ENCODE results near the gene ARHGEF2.

Gene ARHGEF2

DNA sequence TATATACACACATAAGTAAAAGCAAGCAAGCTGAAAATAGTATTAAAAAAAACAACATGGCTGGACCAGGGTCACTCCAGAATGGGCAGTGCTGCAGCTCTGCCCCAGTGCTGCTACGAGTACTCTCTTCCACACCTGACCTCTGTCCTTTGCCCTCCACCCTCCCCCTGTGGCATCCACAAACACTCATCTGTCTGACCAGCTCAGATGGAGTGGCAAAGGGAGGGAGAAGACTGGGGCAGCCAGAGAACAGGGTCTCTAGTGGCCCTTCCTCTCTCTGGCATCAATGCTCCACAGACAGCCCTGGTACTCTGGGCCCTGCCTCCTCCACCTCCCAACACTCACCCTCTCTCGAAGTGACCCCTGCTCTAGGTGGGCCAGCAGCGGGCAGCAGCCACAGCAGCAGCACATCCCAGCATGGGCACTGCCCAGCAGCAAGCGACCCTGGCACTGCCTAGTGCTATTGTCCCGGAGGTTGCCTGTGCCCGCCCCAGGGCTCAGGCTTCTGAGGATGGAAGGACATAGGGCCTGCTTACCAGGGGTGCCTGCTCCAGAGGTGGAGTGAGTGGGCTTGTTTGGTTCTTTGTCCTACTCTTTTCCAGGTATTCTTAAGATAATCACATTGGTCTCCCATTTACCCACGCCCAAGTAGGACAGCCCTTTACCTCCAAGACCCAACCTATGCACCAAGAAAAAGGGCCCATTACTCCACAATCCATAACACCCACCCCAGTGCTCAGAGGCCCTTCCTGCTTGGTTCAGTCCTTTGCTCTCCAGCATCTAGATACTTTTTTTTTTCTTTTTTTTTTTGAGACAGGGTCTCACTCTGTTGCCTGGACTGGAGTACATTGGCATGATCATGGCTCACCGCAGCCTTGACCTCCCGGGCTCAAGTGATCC is 6.2 kb downstream of the ARHGEF2 start:
- no peak for DNase-seq (ENCODE audit: low spot score)

DNA sequence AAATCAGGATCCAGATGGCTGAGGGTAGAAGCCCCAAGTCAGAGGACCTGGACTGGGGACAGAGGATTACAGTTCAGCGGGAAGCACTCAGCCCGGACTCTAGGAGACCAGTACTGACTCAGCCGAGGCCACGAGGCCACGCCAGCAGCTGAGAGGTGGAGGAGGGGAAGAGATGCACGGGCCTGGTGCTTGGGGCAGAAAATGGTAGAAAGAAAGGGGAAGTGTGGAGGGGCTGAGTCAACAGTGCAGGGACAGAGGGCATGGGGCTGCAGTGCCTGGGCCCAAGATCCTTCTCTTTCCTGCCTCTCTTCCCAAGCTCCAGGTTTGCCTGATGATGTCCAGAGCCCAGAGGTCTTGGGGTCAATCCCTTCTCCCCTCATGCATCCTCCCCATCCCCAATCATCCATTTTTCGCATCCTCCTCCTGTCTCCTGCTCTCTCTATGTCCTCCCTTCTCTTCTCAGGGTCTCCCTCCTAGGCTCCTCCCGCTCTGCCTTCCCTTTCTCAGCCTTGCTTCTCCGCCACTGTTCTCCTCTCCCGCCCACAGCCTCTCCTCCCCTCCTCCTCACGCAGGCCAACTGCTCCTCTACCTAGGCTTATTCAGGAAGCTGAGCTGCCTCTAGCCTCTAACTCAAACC is 7.7 kb downstream of the ARHGEF2 start:
- no peak for DNase-seq (ENCODE audit: low spot score)

DNA sequence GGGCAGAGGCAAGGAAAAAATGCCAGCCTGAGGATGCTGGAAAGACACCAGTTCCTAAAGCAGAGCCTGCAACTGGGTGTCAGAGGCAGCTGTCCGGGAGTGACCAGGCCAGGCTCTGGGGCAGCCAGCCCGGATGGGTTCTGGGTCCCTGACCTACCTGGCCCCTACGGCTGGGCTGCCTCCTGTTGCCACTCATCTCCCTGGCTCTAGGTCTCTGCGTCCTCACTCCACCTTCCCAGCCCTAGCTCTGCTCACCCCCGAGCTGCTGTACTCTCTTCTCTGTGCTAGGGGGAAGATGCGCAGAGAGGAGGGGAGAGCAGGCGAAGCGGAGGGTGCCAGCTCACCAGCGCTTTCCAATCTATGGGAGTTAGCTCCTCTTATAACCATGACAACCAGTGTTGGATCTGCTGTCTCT is 9.0 kb downstream of the ARHGEF2 start:
- no peak for DNase-seq (ENCODE audit: low spot score)

DNA sequence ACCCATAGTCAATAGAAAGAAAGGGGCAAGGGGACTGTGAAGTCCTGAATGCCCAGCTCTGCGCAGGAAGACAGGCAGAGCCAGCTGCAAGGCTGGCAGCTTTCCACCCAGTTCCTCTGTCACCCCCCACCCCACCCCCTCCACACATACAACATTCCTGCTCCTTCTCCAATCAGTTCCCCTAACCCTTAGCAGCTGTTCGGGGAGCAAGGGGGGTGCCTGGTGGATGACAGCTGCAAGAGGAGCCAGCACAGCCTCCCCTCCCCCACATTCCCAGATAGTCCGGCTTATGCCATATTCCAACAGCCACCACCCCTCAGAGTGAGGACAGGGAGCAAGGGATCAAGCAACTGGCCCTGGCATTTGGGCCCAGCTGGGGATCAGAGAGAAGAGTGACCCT is 9.7 kb downstream of the ARHGEF2 start:
- DNase-seq (ENCODE audit: low spot score), result no peak

DNA sequence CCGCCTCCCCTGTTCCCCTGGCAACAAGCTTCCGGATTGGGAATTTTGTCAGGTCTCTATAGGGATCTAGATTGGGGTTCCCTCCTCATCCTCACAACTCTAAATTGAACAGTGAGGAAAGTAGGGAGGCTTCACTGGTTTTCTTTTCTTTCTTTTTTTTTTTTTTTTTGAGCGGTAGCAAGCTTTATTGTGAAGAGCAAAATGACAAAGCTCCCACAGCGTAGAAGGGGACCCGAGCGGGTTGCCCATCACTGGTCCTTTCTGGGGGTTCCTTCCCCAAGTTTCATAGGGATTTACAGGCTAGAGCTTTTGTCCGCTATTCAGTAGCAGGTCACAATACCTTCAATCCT is 10.3 kb downstream of the ARHGEF2 start:
- DNase-seq (ENCODE audit: low spot score), result no peak

DNA sequence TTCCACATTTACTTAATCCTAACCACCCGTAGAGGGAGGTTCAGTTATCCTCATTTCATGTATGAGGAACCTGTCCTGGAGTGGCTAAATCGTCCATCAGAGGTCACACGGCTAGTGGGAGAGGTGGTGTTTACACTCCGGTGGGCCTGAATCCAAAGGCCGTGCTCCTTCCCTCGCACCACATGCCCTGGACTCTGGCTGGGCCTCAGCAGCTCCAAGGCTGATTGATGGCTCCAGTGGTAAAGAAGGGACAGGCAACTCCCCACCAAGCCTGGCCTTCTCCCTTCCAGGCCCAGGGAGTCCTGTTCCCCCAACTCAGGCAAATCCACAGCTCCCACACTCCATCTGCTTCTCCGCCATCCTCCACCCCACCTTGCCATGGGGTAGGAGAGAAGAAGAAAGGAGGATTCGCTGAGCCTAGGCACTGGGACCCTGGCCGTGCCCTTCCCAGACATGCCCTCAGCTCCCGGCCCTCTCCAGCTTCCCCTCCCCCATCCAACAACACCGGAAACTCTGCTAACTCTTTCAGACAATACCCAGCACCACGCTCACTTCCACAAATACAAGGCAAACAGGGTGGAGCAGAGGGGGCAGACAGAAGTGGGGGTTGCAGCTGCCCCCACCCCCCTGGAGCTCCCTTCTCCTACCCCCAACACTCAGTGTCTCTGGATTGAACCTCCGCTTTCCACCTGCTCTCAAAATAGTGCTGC is 10.9 kb downstream of the ARHGEF2 start:
- DNase-seq (ENCODE audit: low spot score), result no peak

DNA sequence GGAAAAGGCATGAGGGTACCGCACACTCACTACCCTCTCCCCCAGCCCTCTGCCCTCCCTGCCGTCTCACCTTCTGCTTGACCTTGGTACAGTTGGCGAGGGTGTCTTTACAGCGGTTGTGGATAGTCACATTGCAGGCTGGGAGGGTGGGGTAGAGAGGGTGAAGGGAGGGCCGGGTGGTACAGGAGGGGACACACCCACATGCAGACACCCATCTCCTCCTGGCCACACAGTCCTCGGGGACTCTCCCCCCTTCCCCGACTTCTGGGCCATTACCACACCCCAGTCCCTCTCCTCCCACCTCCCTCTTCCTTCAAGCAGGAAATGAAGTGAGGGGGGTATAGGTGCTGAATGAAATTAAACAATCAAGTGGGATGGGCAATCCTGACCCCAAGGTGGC is 11.6 kb downstream of the ARHGEF2 start:
- no peak for DNase-seq (ENCODE audit: low spot score)

DNA sequence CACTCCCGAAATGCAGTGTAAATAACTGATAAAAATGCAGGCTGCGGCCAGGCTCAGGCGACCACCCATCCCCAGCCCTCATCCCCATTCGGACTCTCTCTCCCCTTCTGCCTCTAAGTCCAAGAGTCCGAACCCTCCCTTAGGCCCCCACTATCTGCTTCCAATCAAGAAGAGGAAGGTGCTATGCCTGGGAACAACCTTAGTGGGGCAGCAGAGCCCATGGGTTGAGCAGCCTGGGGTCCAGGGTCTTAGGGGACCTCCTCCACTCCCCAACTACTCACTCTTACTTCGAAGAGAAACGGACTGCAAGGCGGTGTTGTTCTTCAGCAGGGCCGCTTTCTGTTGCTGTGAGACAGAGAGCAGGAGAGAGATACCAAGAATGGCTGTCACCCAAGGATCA is 12.2 kb downstream of the ARHGEF2 start:
- DNase-seq (ENCODE audit: low spot score), result no peak

DNA sequence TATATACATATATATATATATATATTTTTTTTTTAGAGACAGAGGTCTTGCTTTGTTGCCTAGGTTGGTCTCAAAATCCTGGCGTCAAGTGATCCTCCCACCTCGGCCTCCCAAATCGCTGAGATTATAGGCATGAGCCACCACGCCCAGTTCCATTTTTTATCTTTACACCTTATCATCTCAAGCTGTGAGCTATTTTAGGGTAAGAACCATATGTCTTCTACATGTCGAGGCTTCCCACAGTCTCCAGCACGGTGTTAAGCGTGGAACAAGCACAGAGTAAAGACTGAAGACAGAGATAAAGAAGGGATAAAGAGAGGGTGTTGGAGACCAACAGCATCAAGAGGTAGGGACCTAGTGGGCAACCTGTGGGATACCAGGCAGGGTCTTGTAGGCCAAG is 14.2 kb downstream of the ARHGEF2 start:
- no peak for DNase-seq (ENCODE audit: low spot score)

DNA sequence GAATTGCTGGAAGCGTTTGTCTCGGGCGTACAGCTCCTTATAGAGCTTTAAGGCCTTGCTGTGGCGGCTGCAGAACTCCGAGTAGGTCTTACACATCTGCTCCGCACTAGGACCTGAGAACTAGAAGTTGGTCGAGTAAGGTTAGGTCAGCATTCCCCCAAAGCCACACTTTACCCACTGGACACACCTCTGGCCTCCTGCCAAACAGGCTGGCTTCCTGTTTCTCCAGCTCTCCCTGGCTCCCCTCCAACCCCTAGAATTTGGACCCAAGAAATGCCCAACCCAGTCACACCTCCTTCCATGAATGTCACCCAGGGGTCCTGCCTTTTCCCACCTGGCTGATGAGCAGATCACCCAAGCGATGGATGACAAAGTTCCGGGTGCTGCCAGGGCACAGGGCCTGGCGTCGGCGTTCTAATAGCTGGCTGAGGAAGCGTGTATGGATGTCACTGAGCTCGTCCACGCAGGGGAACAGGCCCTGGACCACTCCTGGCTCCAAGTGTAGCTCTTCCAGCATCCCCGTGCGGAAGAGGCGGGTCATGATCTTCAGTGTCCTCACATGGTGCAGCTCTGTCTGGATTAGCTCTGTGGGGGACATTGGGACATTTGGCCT is 15.6 kb downstream of the ARHGEF2 start:
- no peak for DNase-seq (ENCODE audit: low spot score)

DNA sequence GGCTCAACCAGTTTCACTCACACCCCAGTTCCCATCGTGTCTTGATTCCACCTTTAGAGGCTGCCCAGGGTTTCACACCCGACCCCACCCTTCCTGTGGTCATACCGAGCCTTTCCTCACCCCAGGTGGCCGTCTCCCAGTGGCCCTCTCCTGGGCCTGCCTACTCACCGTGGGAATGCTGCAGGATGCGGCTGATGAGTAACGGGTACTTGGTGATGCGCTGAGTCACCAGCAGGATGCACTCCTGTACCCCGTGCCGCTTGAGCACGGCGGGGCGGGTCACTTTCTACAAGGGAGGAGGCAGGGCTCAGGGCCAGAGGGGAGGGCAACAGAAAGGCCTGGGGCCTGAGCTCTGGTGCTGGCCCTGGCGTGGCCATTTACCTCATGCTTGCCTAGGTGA is 16.4 kb downstream of the ARHGEF2 start:
- no peak for DNase-seq (ENCODE audit: low spot score)

DNA sequence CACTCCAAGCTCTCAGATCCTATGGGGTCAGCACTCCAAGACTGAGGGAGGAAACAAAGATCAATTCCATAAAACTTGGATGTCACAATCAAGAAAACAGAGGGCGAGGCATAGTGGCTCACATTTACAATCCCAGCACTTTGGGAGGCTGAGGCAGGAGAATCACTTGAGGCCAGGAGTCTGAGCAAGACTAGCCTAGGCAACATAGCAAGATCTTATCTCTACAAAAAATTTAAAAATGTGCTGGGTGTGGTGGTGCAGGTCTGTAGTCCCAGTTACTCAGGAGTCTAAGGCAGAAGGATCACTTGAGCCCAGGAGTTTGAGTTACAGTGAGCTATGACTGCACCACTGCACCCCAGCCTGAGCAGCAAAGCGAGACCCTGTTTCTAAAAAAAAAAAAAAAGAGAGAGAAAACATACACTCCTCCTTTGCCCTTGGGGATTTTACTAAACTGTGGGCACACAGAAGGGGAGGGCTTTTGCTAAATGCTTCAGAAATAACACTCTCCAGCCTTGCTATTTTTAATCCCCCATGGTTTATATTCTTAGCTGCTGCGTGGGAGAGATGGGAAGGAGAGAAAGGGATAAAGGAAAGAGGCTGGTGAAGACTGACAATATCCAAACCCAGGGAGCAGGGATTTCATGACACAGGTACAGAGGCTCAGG is 18.1 kb downstream of the ARHGEF2 start:
- DNase-seq (ENCODE audit: low spot score), result no peak

DNA sequence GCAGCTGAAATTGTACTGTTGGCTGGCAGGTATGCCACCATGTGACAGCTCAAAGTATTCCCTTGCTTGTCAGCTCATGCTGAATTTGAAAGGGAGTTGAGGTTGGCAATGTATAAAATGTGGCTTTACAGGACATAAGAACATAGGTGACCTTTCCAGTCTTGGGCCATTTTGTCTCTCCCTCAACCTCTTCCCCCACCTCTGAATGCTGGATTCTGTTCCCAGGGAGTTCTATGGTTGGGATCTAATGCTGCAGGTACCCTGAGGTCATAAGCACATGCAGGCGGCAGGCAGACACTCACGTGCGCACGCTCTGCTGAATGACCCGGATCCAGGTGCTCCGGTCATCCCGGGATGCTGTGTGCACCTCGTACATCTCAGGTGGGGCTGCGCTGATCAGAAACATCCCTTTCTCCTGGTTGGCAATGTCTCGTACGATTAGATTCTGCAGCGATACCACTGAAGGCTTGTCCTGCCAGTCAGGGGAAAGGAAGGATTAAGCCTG is 20.9 kb downstream of the ARHGEF2 start:
- DNase-seq (ENCODE audit: low spot score), result no peak

DNA sequence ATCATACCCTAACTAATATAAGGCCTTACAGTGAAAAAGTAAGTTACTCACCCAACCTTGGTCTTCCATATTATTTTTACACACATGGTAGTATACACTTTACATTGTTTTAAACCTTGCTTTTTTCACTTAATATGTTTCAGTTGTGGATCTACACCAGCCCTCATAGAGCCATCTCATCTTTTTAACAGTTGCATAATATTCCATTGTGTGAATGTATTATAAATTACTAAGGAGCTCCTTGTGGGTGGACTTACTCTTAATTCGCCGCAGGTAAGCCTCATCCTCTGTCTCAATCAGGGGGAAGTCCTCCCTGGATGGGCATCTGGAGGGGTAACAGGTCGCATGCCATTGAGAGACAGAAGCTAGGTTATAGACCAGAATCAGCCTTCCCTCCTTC is 23.7 kb downstream of the ARHGEF2 start:
- DNase-seq (ENCODE audit: low spot score), result no peak

DNA sequence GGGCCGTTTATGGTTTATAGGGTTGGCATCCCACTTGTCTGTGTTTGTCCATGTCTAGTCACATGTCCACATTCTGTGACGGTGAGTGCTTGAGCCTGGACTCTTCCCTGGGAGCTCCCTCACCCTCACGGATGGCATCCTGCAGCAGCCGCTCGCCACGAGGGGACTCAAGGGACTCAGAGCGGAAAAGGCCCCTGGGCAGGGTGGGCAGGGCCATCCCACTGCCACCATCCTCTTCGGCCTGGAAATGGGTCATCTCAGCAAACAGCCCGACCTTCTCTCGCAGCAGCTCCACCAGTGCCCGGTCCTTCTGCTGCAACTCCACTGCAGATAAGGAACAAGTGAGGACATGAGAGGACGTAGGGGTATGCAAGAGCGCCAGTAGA is 25.8 kb downstream of the ARHGEF2 start:
- no peak for DNase-seq (ENCODE audit: low spot score)

DNA sequence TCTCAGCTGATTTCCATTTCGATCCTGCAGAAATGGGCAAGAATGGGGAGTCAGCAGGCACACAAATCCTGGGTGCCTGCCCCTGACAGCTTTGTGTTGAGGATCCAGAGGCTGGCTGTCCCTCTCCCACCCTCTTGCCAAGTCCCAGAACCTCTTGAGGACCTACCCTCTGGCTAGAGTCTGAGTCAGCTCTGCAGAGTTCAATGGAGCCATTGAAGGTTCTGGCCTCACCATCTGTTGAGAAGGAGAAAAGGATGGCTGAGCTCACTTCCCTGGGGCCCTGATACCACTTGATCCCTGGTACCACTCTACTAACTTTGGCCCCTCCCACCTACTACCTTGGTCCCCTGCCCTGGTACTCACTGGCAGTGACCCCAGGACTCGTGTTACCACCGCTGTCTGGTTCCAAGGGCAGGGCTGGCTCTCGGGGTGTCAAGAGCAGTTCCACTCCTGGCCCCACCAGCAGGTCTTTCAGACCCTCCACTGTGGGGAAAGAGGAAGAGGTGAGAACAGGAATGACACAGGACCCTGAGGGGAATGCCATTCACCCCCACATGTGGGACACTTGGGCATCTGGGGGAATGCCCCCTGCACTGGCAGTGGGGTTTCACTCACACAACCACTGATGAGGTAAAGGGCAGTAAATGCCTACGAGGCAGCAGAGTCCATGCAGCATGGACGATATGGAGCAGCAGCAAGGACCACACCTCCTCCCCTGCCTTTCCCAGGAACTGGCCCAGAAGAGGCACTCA is 26.4 kb downstream of the ARHGEF2 start:
- no peak for DNase-seq (ENCODE audit: low spot score)

DNA sequence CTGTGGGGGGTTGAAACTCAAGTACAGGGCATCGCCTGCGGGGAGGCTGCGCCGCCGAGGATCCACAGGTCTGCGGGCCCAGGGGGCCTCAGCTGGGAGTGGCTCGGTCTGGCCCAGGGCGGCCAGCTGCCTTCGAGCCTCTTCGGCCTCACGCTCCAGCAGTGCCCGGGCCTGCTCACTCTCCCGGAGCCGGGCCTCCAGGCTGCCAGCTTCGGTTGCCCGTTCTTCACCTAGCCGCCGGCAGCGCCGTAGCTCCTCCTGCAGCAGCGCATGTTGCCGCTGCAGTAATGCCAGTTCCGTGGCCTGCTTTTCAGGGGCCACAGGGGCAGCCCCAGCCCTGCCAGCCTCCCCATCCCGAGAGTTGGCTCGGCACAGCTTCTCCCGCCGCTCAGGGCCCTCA is 27.5 kb downstream of the ARHGEF2 start:
- no peak for DNase-seq (ENCODE audit: low spot score)

DNA sequence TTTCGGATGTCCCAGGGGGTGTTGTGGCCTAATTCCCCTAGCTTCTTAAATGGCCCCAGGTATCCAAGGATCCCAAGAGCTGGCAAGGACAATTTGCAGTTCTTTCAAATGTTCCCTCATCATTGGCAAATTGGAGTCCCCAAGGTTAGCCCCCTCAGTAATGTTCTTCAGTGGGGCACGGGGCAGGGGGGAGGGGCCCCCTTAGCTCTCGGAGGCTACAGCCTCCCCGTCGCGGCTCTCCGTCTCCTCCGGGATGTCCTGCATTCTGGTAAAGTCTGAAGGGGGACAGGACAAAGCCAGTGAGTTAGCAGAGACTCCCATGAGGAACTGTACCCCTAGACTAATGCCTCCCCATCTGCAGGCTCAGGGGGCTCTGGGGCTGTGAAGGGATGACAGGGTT is 30.6 kb downstream of the ARHGEF2 start:
- DNase-seq (ENCODE audit: low spot score), result no peak

DNA sequence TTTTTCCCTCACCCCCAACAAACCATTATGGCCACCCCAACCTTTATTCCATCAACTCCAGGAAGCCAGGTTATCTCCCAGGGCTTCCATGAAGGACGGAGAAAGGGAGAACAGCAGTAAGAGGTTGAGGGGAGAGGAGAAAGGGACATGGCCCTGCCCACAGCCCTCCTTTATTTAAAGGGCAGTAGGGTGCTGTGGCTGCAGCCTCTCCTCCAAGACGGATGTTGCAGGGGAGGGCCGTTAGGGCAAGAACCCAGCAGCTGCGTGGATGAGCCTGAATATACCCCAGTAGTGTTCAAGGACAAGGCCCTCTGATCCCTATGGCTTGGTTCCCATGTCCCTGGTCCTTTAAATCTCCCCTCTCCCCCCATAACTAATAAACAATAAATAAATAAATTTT is 31.1 kb downstream of the ARHGEF2 start:
- no peak for DNase-seq (ENCODE audit: low spot score)

DNA sequence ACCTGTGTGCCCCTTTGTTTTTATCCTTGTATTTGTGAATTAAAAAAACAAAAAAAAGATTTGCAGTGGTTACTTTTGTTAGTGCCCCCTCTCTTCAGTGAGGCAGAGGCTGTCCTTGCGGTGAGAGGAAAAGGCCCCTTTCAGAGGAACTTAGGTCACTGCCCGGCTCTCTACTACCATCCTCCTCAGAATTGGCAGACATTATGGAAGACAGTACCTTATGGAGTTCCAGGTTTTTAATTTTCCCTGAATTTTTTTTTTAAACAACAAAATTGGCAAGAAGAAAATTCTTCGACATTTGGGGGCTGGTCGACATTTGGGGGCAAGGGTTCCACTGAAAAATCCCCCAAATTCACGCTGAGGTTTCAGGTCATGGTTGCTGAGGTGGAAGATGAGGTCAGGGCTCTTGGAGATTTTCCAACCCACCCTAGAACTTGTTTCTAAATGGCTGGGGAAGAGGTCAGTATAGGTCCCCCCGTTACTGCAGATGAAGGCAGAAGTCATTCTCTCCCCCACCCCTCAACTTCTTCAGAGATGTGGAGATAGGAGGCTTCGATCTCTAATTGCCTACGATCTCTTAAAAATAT is 31.6 kb downstream of the ARHGEF2 start:
- DNase-seq (ENCODE audit: low spot score), result no peak

DNA sequence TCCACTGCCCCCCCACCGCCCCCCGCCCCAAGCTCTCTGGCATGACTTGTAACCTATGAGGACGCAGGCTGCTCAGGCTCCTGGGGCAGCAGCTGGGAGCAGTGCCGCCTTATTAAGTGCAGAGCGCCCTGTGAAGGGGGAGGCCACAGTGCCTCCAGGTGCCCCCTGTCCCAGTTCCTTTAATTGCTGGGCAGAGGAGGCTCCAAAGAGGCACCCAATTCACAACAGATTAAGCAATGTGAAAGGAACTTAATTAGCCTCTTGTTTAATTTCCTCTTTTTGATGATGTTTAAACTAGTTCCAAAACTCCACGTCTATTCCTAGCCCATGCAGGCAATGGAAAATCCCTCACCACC is 33.9 kb downstream of the ARHGEF2 start:
- no peak for DNase-seq (ENCODE audit: low spot score)

Measured in COLO829 (cell line).